ENCODE results near the gene ETV1.

- no peak for TF ChIP-seq TAF1 (conservative IDR thresholded peaks at IDR 0.05)
- no peak for TF ChIP-seq CTCF (IDR thresholded peaks at IDR 0.05; ENCODE audit: low read depth, low read length, missing input control)
- TF ChIP-seq RAD21 (IDR thresholded peaks at IDR 0.05), result no peak
These were observed 139.2 kb downstream of the ETV1 start for GRCh38 chr7:13850185-13850752.

Measured in liver (tissue), 3 donors.